Myometrial cell (primary cell): Measurements from ENCODE around the gene SERPINB8. TPM values are rescaled to one million over a fixed set of nuclear protein-coding genes. Genes with fewer than 3 reads are reported as not detected.

ENCODE experiments used
- total RNA-seq: library from RNA; depleted of rRNA; stranded (reverse); fragments of >200 nt; gene quantifications from 2 replicates; pipeline ENCODE4 v1.2.3, GENCODE V29; 2015

SERPINB8 gene, protein sequence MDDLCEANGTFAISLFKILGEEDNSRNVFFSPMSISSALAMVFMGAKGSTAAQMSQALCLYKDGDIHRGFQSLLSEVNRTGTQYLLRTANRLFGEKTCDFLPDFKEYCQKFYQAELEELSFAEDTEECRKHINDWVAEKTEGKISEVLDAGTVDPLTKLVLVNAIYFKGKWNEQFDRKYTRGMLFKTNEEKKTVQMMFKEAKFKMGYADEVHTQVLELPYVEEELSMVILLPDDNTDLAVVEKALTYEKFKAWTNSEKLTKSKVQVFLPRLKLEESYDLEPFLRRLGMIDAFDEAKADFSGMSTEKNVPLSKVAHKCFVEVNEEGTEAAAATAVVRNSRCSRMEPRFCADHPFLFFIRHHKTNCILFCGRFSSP
- 19.8 and 23.9 TPM in 2 replicates for total RNA-seq

DNA sequence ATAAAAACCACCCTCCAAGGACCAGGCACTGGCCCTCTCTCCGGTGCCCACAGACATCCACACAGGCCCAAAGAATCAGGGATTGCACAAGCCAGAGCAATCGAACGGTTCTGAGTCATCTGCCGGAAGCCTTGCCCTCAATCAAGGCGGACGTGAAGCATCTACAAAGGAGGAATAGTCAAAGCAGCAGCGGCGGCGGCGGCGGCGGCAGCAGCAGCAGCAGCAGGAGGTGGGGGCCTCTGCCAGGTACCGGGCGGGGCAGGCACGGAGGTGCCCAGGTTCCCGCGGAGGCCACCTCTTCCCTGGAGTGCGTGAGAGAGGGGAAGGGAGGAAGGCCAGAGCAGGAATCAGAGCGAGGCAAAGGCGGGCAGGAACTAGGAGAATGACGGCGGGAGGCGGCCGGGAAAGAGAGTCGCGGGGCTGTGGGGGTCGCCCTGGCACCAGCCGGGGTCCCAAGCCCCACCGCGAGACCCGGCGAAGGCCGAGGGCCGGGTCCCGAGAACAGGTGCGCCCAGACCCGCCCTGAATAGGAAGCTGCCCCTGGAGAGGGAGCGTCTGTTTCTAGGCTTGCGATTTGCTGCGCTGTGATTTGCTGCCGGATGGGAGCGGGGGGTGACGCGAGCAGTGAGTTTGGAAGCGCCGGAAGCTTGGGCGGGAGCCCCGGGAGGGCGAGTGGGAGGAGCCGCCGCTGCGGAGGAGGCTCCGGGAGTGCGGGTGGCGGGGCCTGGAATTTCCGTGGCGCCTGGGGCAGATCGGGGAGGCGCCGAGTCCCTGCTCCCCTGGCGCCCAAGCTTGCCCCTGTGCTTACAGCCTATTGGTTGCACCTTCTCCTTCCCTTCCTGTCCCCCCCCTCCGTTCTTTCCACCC is at the start of gene SERPINB8:
SERPINB8 (plus strand) TSS at position 140 of the 867 bp plus-strand sequence. CDS start 8,228 bp downstream, outside the sequence.

DNA sequence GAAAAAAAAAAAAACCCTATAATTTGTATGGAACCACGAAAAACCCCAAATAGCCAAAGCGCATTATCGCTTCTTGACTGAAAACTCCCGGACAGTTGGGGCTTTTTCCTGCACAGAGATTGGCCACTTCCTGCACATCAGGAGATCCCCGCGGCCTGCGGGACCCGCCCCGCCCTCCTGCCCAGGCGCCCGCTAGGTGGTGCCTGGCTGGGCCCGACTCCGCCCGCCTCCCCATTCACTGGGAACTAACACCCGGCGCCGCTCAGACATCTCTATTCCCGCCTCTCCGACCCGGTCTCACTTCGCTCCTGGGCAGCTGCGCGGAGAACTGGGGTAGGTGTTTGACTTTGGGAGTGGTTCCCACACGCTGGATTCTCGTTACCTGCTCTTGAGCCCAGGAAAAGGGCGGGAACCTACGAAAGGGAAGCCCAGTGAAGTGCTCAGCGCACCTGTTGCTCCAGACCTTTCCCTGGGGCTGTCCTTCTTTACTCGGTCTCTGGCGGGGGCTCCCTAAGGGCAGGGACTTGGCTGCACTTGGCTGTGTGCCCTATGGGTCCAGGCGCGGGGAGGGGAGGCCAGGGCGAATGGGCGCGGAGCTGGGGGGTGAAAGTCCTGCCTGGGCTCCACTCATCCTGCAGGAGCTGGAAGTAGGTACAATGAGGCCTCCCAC is 20.7 kb upstream of the SERPINB8 start, which contains the start of gene HMSD:
HMSD (plus strand) TSS at position 234 of the 670 bp plus-strand sequence. CDS start 4,155 bp downstream, outside the sequence.

Other genes starting within 250 kb of the SERPINB8 start
- 16.1 and 25.1 TPM in 2 replicates for gene SERPINB7, start 194.7 kb upstream of the SERPINB8 start, total RNA-seq
- gene SERPINB2, start 82.4 kb upstream of the SERPINB8 start, total RNA-seq, result not detected in 2 replicates
- gene SERPINB10, start 62.1 kb upstream of the SERPINB8 start, total RNA-seq, result 0.35 TPM in 1 of 2 replicates, not detected in the other
- gene HMSD, start 20.8 kb upstream of the SERPINB8 start, total RNA-seq, result 0.86 and 0.89 TPM in 2 replicates
- gene LINC00305, start 179.0 kb downstream of the SERPINB8 start, total RNA-seq, result not detected in 2 replicates